ENCODE measurements around the gene AP2S1.
"Not testable (repeated sequence)": the region's sequence is repeated elsewhere in the genome, so short reads cannot be mapped to it uniquely, and the experiment has no call there.

AP2S1 gene

GRCh38 chr19:46860846-46861690 lies 10.4 kb upstream of the AP2S1 start, which contains the start of gene ARHGAP35:
TSS of gene ARHGAP35 (plus strand) at chr19:46860997. CDS start at chr19:46918676, 57,679 bp downstream.
- no peaks in the 10 kb centered on the region for H3K27me3 Mint-ChIP-seq
- H3K27ac Mint-ChIP-seq, result peak within 1 kb of the TSS; percentile 99
- DNase-seq, result no peak
- H3K9me3 Mint-ChIP-seq, result peaks cover 3 to 4% of the 10 kb centered on the region in 2 donors
- H3K4me3 Mint-ChIP-seq, result peak within 1 kb of the TSS; percentile 90 to 94
- H3K4me1 Mint-ChIP-seq, result peaks cover 18 to 24% of the 10 kb centered on the region in 2 donors
- peak; percentile 1 to 4 for ATAC-seq (replicated peaks)
- H3K36me3 Mint-ChIP-seq, result peaks cover 10 to 12% of the 10 kb centered on the region in 2 donors

- Mint-ChIP-seq H3K27me3 (no peaks in the 10 kb centered on the region), H3K4me3 (peak overlapping the region; percentile 90 to 94), H3K27ac (peak overlapping the region; percentile 99), H3K36me3 (peaks cover 6 to 8% of the 10 kb centered on the region in 2 donors), H3K4me1 (peaks cover 18 to 30% of the 10 kb centered on the region in 2 donors), H3K9me3 (peaks cover 3 to 4% of the 10 kb centered on the region in 2 donors)
- peak; percentile 81 to 84 for ATAC-seq (replicated peaks)
- peak; percentile 95 for DNase-seq
Measured at GRCh38 chr19:46860125-46860845, 9.6 kb upstream of the AP2S1 start.

- H3K36me3 Mint-ChIP-seq, result peaks cover 5 to 6% of the 10 kb centered on the region in 2 donors
- DNase-seq (no peak), ATAC-seq (replicated peaks) (no peak)
- peaks cover 3 to 4% of the 10 kb centered on the region in 2 donors for H3K9me3 Mint-ChIP-seq
- peak overlapping the region; percentile 90 to 94 for H3K4me3 Mint-ChIP-seq
- H3K27ac Mint-ChIP-seq, result peak overlapping the region; percentile 99
- H3K4me1 Mint-ChIP-seq, result peaks cover 18 to 30% of the 10 kb centered on the region in 2 donors
- H3K27me3 Mint-ChIP-seq, result no peaks in the 10 kb centered on the region
Measured at GRCh38 chr19:46859637-46860124, 9.0 kb upstream of the AP2S1 start.

- Mint-ChIP-seq H3K27ac (peak overlapping the region; percentile 87), H3K4me3 (peak overlapping the region; percentile 80 to 83), H3K36me3 (peaks cover 5 to 6% of the 10 kb centered on the region in 2 donors), H3K4me1 (peaks cover 18 to 30% of the 10 kb centered on the region in 2 donors), H3K27me3 (no peaks in the 10 kb centered on the region), H3K9me3 (peaks cover 3 to 4% of the 10 kb centered on the region in 2 donors)
- peak; percentile 68 to 71 for ATAC-seq (replicated peaks)
- peak; percentile 83 for DNase-seq
Measured at GRCh38 chr19:46856062-46857022, 5.7 kb upstream of the AP2S1 start.

GRCh38 chr19:46854698-46855097 lies 4.1 kb upstream of the AP2S1 start:
- H3K4me3 Mint-ChIP-seq; H3K27ac Mint-ChIP-seq; H3K27me3 Mint-ChIP-seq; H3K9me3 Mint-ChIP-seq; DNase-seq; ATAC-seq (replicated peaks); H3K36me3 Mint-ChIP-seq: not testable (repeated sequence)
- peaks cover 20 to 32% of the 10 kb centered on the region in 2 donors for H3K4me1 Mint-ChIP-seq

GRCh38 chr19:46852830-46853229 lies 2.2 kb upstream of the AP2S1 start:
- ATAC-seq (replicated peaks) (no peak), DNase-seq (no peak)
- H3K9me3 Mint-ChIP-seq, result peaks cover 0 to 2% of the 10 kb centered on the region in 2 donors
- peaks cover 23 to 37% of the 10 kb centered on the region in 2 donors for H3K4me1 Mint-ChIP-seq
- no peak overlapping the region for H3K4me3 Mint-ChIP-seq
- H3K27me3 Mint-ChIP-seq, result no peaks in the 10 kb centered on the region
- H3K36me3 Mint-ChIP-seq, result peaks cover 0 to 2% of the 10 kb centered on the region in 2 donors
- H3K27ac Mint-ChIP-seq, result no peak overlapping the region

- ATAC-seq (replicated peaks) (no peak), DNase-seq (no peak)
- H3K27ac Mint-ChIP-seq, result peak overlapping the region; percentile 82
- no peaks in the 10 kb centered on the region for H3K27me3 Mint-ChIP-seq
- peaks cover 22 to 34% of the 10 kb centered on the region in 2 donors for H3K4me1 Mint-ChIP-seq
- H3K9me3 Mint-ChIP-seq, result peaks cover 0 to 2% of the 10 kb centered on the region in 2 donors
- H3K4me3 Mint-ChIP-seq, result peak overlapping the region; percentile 91 to 93
- H3K36me3 Mint-ChIP-seq, result peaks cover 10 to 11% of the 10 kb centered on the region in 2 donors
Measured at GRCh38 chr19:46849610-46850009, 1.0 kb downstream of the AP2S1 start.

GRCh38 chr19:46848389-46848788 lies 2.3 kb downstream of the AP2S1 start:
- Mint-ChIP-seq H3K9me3 (peaks cover 0 to 2% of the 10 kb centered on the region in 2 donors), H3K4me3 (no peak overlapping the region), H3K27me3 (no peaks in the 10 kb centered on the region), H3K36me3 (peaks cover 14 to 18% of the 10 kb centered on the region in 2 donors), H3K27ac (no peak overlapping the region), H3K4me1 (peaks cover 22 to 34% of the 10 kb centered on the region in 2 donors)
- ATAC-seq (replicated peaks) (no peak), DNase-seq (no peak)

- H3K36me3 Mint-ChIP-seq, result peaks cover 21 to 26% of the 10 kb centered on the region in 2 donors
- H3K4me3 Mint-ChIP-seq, result no peak overlapping the region
- ATAC-seq (replicated peaks) (no peak), DNase-seq (no peak)
- peaks cover 22 to 34% of the 10 kb centered on the region in 2 donors for H3K4me1 Mint-ChIP-seq
- H3K27ac Mint-ChIP-seq, result peak overlapping the region; percentile 32
- H3K9me3 Mint-ChIP-seq, result peaks cover 0 to 2% of the 10 kb centered on the region in 2 donors
- H3K27me3 Mint-ChIP-seq, result no peaks in the 10 kb centered on the region
Measured at GRCh38 chr19:46847528-46847927, 3.1 kb downstream of the AP2S1 start.

GRCh38 chr19:46845959-46846459 lies 4.6 kb downstream of the AP2S1 start:
- Mint-ChIP-seq H3K9me3 (peaks cover 0 to 2% of the 10 kb centered on the region in 2 donors), H3K27ac (no peak overlapping the region), H3K27me3 (no peaks in the 10 kb centered on the region), H3K4me3 (no peak overlapping the region), H3K4me1 (peaks cover 24 to 34% of the 10 kb centered on the region in 2 donors), H3K36me3 (peaks cover 29 to 39% of the 10 kb centered on the region in 2 donors)
- no peak for DNase-seq
- no peak for ATAC-seq (replicated peaks)

GRCh38 chr19:46844067-46844489 lies 6.6 kb downstream of the AP2S1 start:
- ATAC-seq (replicated peaks), result no peak
- Mint-ChIP-seq H3K36me3 (peaks cover 34 to 45% of the 10 kb centered on the region in 2 donors), H3K27me3 (no peaks in the 10 kb centered on the region), H3K27ac (no peak overlapping the region), H3K9me3 (no peaks in the 10 kb centered on the region), H3K4me3 (no peak overlapping the region), H3K4me1 (peaks cover 12 to 21% of the 10 kb centered on the region in 2 donors)
- no peak for DNase-seq

GRCh38 chr19:46842791-46843190 lies 7.9 kb downstream of the AP2S1 start:
- Mint-ChIP-seq H3K4me3 (no peak overlapping the region), H3K36me3 (peaks cover 37 to 54% of the 10 kb centered on the region in 2 donors), H3K27me3 (no peaks in the 10 kb centered on the region), H3K9me3 (no peaks in the 10 kb centered on the region), H3K4me1 (peaks cover 12 to 19% of the 10 kb centered on the region in 2 donors), H3K27ac (no peak overlapping the region)
- DNase-seq (no peak), ATAC-seq (replicated peaks) (no peak)

- Mint-ChIP-seq H3K27me3 (no peaks in the 10 kb centered on the region), H3K27ac (no peak overlapping the region), H3K9me3 (no peaks in the 10 kb centered on the region), H3K4me1 (peaks cover 9 to 12% of the 10 kb centered on the region in 2 donors), H3K36me3 (peaks cover 32 to 51% of the 10 kb centered on the region in 2 donors), H3K4me3 (no peak overlapping the region)
- DNase-seq, result no peak
- no peak for ATAC-seq (replicated peaks)
Measured at GRCh38 chr19:46841458-46842083, 9.1 kb downstream of the AP2S1 start.
